NCI-H146 treated with DMSO at 0.1 percent for 48 hours (cell line): Measurements from ENCODE around the gene KLHL29.

Experiments used
- DNase-seq: peaks from one replicate; lab custom pipeline; 2025; ENCODE audit not compliant: unreplicated experiment; lab: John Stamatoyannopoulos, UW

KLHL29 gene

GRCh38 chr2:23586741-23587306, 201.8 kb downstream of the KLHL29 start:
- DNase-seq = no peak

GRCh38 chr2:23587341-23587880, 202.4 kb downstream of the KLHL29 start:
- no peak for DNase-seq

GRCh38 chr2:23588106-23588505, 203.1 kb downstream of the KLHL29 start:
- no peak for DNase-seq

- no peak for DNase-seq
Observed at GRCh38 chr2:23588508-23589201, 203.7 kb downstream of the KLHL29 start.

GRCh38 chr2:23589220-23589647, 204.3 kb downstream of the KLHL29 start:
- DNase-seq = no peak

- DNase-seq = no peak
Observed at GRCh38 chr2:23589739-23590138, 204.8 kb downstream of the KLHL29 start.

GRCh38 chr2:23590241-23590869, 205.4 kb downstream of the KLHL29 start:
- DNase-seq = no peak

- DNase-seq = no peak
Observed at GRCh38 chr2:23591111-23591510, 206.1 kb downstream of the KLHL29 start.

- DNase-seq = no peak
Observed at GRCh38 chr2:23592061-23592685, 207.2 kb downstream of the KLHL29 start.

- no peak for DNase-seq
Observed at GRCh38 chr2:23592898-23593751, 208.1 kb downstream of the KLHL29 start.

GRCh38 chr2:23593752-23594459, 208.9 kb downstream of the KLHL29 start:
- DNase-seq = peak; percentile 27

- DNase-seq = no peak
Observed at GRCh38 chr2:23594460-23594825, 209.5 kb downstream of the KLHL29 start.

- DNase-seq = no peak
Observed at GRCh38 chr2:23595021-23595420, 210.0 kb downstream of the KLHL29 start.

GRCh38 chr2:23595601-23596251, 210.7 kb downstream of the KLHL29 start:
- DNase-seq = peak; percentile 66

- DNase-seq = peak; percentile 64
Observed at GRCh38 chr2:23596316-23596885, 211.4 kb downstream of the KLHL29 start.

- DNase-seq = no peak
Observed at GRCh38 chr2:23597687-23598086, 212.7 kb downstream of the KLHL29 start.

- no peak for DNase-seq
Observed at GRCh38 chr2:23599006-23599405, 214.0 kb downstream of the KLHL29 start.

GRCh38 chr2:23599667-23600066, 214.7 kb downstream of the KLHL29 start:
- DNase-seq = peak; percentile 85

- no peak for DNase-seq
Observed at GRCh38 chr2:23600346-23600745, 215.4 kb downstream of the KLHL29 start.
